A549 (cell line): ENCODE measurements around the gene FGD4.

Experiments
- CEBPB ChIP-seq, 2 experiments: fragments of >200 bp in 1 of 2; sonication (Bioruptor Twin) in 1 of 2; formaldehyde crosslinking in 1 of 2; IDR thresholded peaks; 2 replicates each; pipeline ENCODE4 v1.6.1; 2012 to 2016
- CHD2 ChIP-seq: fragments of 150-350 bp; IDR thresholded peaks from 2 replicates; pipeline ENCODE4 v1.6.1; 2014; ENCODE audit warnings: low read length; ENCODE audit not compliant: partially characterized antibody
- HOXA7 ChIP-seq: fragments of 250-450 bp; sonication (Bioruptor Pico); IDR thresholded peaks from 2 replicates; pipeline ENCODE4 v1.5.0; 2020; ENCODE audit warnings: mild to moderate bottlenecking, moderate library complexity
- HOXB5 ChIP-seq: fragments of 250-450 bp; sonication (Bioruptor Pico); IDR thresholded peaks from 2 replicates; pipeline ENCODE4 v1.5.0; 2020; ENCODE audit warnings: mild to moderate bottlenecking, moderate library complexity
- NR3C1 ChIP-seq: fragments of >200 bp; sonication (Bioruptor Twin); formaldehyde crosslinking; IDR thresholded peaks from 3 replicates; pipeline ENCODE4 v1.6.1; 2017
- POLR2A ChIP-seq: IDR thresholded peaks from 2 replicates; pipeline ENCODE4 v1.6.1; 2012; ENCODE audit warnings: mild to moderate bottlenecking, low read length
- RCOR1 ChIP-seq: fragments of 150-350 bp; IDR thresholded peaks from 2 replicates; pipeline ENCODE4 v1.6.1; 2014; ENCODE audit warnings: antibody characterized with exemption, low read length, low read depth
- SMC3 ChIP-seq: fragments of >200 bp; sonication (Bioruptor Twin); formaldehyde crosslinking; IDR thresholded peaks from 3 replicates; pipeline ENCODE4 v1.6.1; 2018; ENCODE audit warnings: inconsistent platforms
- TF ChIP-seq, protein P1 (sequence below): fragments of >200 bp; sonication (Bioruptor Twin); formaldehyde crosslinking; IDR thresholded peaks from 3 replicates; pipeline ENCODE4 v1.5.1; 2016
- TF ChIP-seq, protein P2 (sequence below): IDR thresholded peaks from 2 replicates; pipeline ENCODE4 v1.6.1; 2012
- TF ChIP-seq, protein P3 (sequence below): fragments of 450-650 bp; IDR thresholded peaks from 2 replicates; pipeline ENCODE4 v1.6.1; 2014; ENCODE audit warnings: antibody characterized with exemption
- TF ChIP-seq, protein P4 (sequence below): fragments of 150-350 bp; IDR thresholded peaks from 2 replicates; pipeline ENCODE4 v1.6.1; 2014; ENCODE audit warnings: low read depth, mild to moderate bottlenecking, low read length

- TF ChIP-seq, protein P1, sequence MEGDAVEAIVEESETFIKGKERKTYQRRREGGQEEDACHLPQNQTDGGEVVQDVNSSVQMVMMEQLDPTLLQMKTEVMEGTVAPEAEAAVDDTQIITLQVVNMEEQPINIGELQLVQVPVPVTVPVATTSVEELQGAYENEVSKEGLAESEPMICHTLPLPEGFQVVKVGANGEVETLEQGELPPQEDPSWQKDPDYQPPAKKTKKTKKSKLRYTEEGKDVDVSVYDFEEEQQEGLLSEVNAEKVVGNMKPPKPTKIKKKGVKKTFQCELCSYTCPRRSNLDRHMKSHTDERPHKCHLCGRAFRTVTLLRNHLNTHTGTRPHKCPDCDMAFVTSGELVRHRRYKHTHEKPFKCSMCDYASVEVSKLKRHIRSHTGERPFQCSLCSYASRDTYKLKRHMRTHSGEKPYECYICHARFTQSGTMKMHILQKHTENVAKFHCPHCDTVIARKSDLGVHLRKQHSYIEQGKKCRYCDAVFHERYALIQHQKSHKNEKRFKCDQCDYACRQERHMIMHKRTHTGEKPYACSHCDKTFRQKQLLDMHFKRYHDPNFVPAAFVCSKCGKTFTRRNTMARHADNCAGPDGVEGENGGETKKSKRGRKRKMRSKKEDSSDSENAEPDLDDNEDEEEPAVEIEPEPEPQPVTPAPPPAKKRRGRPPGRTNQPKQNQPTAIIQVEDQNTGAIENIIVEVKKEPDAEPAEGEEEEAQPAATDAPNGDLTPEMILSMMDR = no peak
- TF ChIP-seq NR3C1 (no peak), POLR2A (no peak), HOXA7 (CRISPR knock-in tag) (no peak), SMC3 (no peak), CHD2 (no peak), RCOR1 (no peak), CEBPB (IDR thresholded peaks at IDR 0.05) (no peak), HOXB5 (no peak)
- TF ChIP-seq, protein P2, sequence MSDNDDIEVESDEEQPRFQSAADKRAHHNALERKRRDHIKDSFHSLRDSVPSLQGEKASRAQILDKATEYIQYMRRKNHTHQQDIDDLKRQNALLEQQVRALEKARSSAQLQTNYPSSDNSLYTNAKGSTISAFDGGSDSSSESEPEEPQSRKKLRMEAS = no peak
- TF ChIP-seq, protein P3, sequence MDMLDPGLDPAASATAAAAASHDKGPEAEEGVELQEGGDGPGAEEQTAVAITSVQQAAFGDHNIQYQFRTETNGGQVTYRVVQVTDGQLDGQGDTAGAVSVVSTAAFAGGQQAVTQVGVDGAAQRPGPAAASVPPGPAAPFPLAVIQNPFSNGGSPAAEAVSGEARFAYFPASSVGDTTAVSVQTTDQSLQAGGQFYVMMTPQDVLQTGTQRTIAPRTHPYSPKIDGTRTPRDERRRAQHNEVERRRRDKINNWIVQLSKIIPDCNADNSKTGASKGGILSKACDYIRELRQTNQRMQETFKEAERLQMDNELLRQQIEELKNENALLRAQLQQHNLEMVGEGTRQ = no peak
- TF ChIP-seq, protein P4, sequence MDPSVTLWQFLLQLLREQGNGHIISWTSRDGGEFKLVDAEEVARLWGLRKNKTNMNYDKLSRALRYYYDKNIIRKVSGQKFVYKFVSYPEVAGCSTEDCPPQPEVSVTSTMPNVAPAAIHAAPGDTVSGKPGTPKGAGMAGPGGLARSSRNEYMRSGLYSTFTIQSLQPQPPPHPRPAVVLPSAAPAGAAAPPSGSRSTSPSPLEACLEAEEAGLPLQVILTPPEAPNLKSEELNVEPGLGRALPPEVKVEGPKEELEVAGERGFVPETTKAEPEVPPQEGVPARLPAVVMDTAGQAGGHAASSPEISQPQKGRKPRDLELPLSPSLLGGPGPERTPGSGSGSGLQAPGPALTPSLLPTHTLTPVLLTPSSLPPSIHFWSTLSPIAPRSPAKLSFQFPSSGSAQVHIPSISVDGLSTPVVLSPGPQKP = no peak
Measured at GRCh38 chr12:32448586-32448985, 49.2 kb downstream of the FGD4 start.
